Fibroblast of lung (primary cell): Measurements from ENCODE around the gene RAP1B.

Experiments used
- CTCF ChIP-seq, 2 donors: IDR thresholded peaks in 1 of 2; conservative IDR thresholded peaks in 1 of 2; 1 replicate in 1 of 2; 2 replicates in 1 of 2; pipeline ENCODE4 v1.5.1; 2011 to 2012; ENCODE audit warnings: low read length in 2 of 2, control low read depth in 1 of 2, inconsistent platforms in 1 of 2, low read depth in 1 of 2, mild to moderate bottlenecking in 1 of 2
- EZH2 ChIP-seq: IDR thresholded peaks from 2 replicates; pipeline ENCODE4 v1.5.1; 2012; ENCODE audit warnings: low read length, control low read depth, mild to moderate bottlenecking; ENCODE audit errors: missing control alignments

GRCh38 chr12:68619541-68619940, 8.8 kb downstream of the RAP1B start:
- TF ChIP-seq EZH2 (no peak), CTCF (conservative IDR thresholded peaks at IDR 0.05 in 1 of 2, IDR thresholded peaks at IDR 0.05 in 1 of 2; ENCODE audit: low read depth in 1 of 2, low read length in 2 of 2) (no peak)
